Measurements from ENCODE around the gene S100B.
"Not testable (repeated sequence)": the region's sequence is repeated elsewhere in the genome, so short reads cannot be mapped to it uniquely, and the experiment has no call there.

Gene S100B

GRCh38 chr21:46600305-46600704, 4.6 kb downstream of the S100B start:
- DNase-seq: no peak

GRCh38 chr21:46598581-46599572, 6.0 kb downstream of the S100B start:
- no peak for DNase-seq

GRCh38 chr21:46597896-46598343, 7.0 kb downstream of the S100B start:
- no peak for DNase-seq

GRCh38 chr21:46597031-46597430, 7.9 kb downstream of the S100B start:
- DNase-seq: no peak

GRCh38 chr21:46596201-46596600, 8.7 kb downstream of the S100B start:
- DNase-seq: no peak

GRCh38 chr21:46594276-46594675, 10.6 kb downstream of the S100B start:
- DNase-seq: no peak

GRCh38 chr21:46585191-46585953, 19.5 kb downstream of the S100B start:
- DNase-seq: no peak

GRCh38 chr21:46581780-46582307, 23.0 kb downstream of the S100B start:
- no peak for DNase-seq

- not testable (repeated sequence) for DNase-seq
These were observed 25.5 kb downstream of the S100B start for GRCh38 chr21:46579394-46579793.

- DNase-seq: not testable (repeated sequence)
These were observed 27.1 kb downstream of the S100B start for GRCh38 chr21:46577786-46578185.

- DNase-seq: no peak
These were observed 32.0 kb downstream of the S100B start for GRCh38 chr21:46572850-46573249.

GRCh38 chr21:46570631-46571030, 34.3 kb downstream of the S100B start:
- no peak for DNase-seq

GRCh38 chr21:46570119-46570518, 34.8 kb downstream of the S100B start:
- DNase-seq: no peak

GRCh38 chr21:46569081-46569480, 35.8 kb downstream of the S100B start:
- no peak for DNase-seq

- no peak for DNase-seq
These were observed 36.3 kb downstream of the S100B start for GRCh38 chr21:46568562-46568961.

- no peak for DNase-seq
These were observed 37.5 kb downstream of the S100B start for GRCh38 chr21:46567348-46567747.

- DNase-seq: no peak
These were observed 40.5 kb downstream of the S100B start for GRCh38 chr21:46564391-46564790.

- no peak for DNase-seq
These were observed 41.8 kb downstream of the S100B start for GRCh38 chr21:46562964-46563607.

- DNase-seq: no peak
These were observed 42.4 kb downstream of the S100B start for GRCh38 chr21:46562472-46562871.

GRCh38 chr21:46561445-46562090, 43.3 kb downstream of the S100B start:
- DNase-seq: no peak

- no peak for DNase-seq
These were observed 44.1 kb downstream of the S100B start for GRCh38 chr21:46560568-46561444.
